GM18502 (cell line): ENCODE results near the gene PLPPR1.
"Not testable (repeated sequence)": the region's sequence is repeated elsewhere in the genome, so short reads cannot be mapped to it uniquely, and the experiment has no call there.

ENCODE experiments used
- ATAC-seq: cut with Tn5 transposase; IDR thresholded peaks from one replicate; pipeline ENCODE4 v1.9.1; 2021; ENCODE audit warnings: mild to moderate bottlenecking; ENCODE audit not compliant: unreplicated experiment, poor library complexity

Gene PLPPR1

DNA sequence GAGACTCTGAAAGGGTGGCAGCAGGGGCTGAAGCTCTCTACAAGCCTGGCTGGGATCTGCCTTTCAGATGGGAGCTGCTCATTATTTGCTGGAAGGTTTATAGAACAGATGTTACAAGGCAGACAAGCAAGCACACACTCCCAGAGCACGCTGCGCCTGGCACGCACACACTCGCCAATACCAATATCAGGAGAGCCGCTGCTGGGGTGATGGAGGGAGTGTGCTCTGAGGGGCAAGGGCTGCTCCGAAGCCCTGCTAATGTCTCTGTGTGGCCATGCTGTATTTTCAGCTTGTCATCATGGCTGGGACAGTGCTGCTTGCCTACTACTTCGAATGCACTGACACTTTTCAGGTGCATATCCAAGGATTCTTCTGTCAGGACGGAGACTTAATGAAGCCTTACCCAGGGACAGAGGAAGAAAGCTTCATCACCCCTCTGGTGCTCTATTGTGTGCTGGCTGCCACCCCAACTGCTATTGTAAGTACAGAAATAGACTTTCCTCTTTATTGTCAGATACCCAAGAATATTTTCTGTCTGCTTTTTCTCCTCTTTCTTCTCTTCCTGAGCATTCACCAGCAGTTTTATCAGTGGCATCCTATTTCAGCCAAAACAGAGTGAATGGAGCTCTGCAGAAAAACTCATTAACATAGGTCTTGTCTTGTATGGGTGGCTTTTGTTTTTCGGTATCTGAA lies 241.2 kb downstream of the PLPPR1 start:
- ATAC-seq = no peak

DNA sequence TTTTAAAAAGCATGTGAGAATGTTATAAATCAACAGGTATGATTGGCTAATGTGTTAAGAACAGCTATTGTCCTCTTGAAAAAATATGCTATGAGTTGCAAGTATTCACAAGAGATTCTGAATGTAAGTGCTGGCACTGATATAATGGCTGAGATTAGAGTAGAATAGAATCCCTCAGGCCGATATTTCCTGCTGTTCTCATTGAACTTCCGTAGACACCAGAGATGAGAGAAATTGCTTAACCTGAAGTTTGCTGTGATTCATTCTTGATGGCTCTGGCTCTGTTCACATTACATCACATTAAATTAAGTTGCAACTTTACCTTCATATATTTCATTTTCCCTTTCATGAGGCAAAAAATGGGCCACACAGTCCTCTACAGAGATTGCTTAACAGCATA lies 241.8 kb downstream of the PLPPR1 start:
- no peak for ATAC-seq

DNA sequence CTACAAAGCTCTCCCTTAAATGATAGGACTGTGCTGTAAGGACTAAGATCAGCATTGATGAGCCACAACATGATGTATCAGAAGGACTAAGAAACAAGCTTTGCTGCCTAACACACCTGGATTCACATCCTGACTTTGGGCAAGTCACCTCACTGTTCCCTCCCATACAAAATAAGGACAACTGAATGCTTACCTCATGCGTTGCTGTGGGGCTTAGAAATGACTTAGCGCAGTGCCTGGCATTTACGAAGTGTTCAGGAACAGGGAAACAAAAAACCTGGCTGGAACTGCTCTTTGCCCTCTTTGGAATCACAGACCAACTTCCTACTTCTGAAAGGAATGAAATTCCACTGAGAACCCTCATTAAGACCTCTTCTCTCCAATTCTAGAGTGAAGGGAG lies 242.6 kb downstream of the PLPPR1 start:
- no peak for ATAC-seq

DNA sequence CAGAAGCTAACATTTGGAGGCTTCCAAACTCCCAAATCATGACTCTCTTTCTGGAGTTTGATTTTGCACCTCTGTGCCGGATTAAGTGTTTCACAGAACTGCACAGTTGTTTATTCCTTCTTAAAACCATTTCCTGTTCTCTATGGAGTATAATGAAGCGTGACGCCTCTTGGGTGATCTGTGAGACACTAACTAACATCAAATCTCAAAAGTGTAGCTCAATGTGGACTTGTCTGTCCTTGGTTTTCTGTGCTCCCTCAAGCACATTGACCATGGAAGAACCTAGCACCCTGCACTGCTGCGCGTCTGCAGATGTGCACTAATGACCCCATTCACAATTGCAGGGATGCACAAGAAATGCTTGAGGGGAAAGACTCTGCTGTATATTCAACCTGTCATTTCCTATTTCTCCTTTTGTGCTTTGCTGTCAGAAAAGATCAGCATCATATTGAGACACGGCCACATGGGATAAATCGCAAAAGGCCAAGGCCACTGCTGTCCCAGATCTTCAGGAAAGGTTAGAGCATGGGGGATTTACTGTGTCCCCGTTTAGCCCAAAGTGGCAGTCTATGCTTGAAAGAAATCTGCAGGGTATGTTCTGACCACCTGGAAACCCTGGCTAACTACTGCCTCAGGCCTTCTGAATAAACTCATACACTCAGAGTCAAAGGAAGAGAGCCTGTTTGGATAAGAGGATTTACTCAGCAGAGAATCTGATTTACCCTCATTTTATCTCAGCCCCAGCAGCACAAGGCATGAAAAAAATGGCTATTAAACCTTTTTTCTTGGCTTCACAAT lies 246.6 kb downstream of the PLPPR1 start:
- ATAC-seq = no peak

DNA sequence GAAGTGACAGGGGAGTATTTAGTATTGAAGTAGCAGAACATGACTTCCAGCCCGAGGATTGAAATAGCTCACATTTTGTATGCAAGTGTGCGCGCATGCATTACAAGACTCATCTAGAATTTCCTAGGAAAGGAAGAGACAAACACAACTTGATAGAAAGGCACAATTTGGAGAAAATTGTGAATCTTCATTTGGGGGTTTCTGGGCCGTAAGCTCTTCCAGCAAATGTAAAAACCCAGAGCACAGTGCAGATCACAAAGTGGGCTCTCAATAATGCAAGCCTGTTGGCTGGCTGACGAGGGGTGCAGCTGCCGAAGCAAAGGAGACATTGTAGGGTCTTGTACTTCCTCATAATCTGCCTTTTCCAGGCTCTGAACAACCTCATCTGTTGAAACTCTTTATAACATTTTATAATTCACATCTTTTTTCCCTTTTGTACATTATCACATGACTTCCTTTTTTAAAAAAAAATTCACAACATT lies 247.3 kb downstream of the PLPPR1 start:
- no peak for ATAC-seq

DNA sequence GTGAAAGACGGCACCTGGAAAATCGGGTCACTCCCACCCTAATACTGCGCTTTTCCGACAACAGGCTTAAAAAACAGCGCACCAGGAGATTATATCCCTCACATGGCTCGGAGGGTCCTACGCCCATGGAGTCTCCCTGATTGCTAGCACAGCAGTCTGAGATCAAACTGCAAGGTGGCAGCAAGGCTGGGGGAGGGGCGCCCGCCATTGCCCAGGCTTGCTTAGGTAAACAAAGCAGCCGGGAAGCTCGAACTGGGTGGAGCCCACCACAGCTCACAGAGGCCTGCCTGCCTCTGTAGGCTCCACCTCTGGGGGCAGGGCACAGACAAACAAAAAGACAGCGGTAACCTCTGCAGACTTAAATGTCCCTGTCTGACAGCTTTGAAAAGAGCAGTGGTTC lies 262.5 kb downstream of the PLPPR1 start:
- ATAC-seq = not testable (repeated sequence)

DNA sequence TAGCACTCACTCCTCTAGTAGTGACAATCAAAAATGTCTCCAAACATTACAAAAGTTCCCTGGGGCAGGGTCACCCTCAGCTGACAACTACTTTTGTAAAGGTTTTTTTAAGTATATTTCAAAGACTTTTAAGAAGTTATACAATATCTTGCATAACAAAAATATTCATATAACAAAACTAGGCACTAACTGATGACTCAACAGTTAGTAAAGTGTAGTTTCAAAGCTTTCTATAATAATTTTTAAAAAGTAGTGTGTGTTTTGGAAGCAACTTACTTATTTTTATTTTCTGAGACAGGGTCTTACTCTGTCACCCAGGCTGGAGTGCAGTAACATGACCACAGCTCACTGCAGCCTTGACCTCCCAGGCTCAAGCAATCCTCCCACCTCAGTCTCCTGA lies 271.4 kb downstream of the PLPPR1 start:
- ATAC-seq = no peak

DNA sequence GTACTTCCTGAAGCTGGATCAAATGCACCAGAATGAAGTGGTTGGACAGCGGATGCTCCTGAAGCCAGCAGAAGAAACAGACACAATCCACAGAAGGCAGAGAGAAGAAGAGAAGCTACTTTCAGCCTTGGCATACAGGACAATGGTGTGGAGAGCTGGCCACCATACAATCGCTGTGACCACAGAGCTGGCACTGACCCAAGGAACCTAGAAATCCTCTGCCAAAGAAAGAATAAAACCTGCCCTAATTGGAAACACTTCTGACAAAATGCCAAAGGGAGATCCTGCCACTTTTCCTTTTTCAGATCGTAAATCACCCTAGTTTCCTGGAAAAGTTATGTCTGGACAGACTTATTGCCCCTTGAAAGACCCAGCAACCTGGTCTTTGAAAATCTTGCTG lies 278.5 kb downstream of the PLPPR1 start:
- no peak for ATAC-seq

DNA sequence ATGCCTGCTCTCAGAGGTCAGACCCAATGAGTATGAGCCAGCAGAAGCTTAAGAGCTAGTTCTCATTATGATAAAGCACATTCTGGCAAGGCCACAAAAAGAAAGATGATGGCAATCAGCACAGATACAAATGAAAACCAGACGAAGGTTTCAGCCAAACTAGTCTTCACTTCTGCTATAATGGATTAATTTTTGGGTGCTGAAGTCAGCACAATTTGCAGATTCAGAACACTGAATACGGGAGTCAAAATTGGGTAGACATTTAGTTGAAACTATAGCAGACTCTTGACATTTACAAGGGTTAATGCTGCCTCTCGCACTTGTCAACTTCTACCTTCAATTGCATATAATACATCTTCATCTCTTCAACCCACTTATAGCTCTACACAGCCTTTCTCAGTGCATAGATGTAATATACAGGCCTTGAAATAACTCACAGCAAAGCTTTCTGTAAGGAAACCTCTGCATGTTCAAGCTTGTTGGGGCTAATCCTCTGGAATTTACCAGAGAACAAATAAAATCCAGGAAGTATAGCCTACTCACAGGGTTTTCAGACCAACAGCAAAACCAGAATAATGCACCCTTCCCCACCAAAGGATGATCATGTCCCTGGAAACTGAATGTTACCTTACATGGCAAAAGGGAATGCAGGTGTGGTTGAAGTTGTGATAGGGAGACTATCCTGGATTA lies 279.1 kb downstream of the PLPPR1 start:
- ATAC-seq = no peak

DNA sequence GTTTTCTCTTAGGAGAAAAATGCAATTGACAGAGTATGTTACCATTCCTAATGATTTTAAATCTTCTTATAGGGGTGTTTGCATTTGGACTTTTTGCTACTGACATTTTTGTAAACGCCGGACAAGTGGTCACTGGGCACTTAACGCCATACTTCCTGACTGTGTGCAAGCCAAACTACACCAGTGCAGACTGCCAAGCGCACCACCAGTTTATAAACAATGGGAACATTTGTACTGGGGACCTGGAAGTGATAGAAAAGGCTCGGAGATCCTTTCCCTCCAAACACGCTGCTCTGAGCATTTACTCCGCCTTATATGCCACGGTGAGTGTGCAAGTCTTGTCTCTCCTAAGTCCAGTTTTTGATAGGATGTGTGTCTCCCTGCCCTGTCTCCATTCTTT lies 280.6 kb downstream of the PLPPR1 start:
- ATAC-seq = no peak

DNA sequence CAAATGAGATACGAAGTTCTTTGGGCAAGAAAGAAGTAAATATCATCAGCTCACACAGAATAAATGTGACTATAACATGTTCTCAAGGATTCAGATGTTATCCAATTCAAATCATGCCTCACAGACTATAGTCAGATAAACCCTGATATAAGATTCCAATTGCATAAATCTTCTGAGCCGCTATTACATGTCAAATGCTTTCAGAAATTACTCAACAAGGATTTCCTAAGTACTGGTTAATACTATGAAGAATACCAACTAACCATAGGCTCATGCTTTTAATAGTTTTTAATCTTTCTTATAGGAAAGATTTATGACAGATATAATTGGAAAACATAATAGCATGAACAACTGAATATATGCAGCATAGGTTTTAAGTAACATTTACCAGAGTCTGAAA lies 282.7 kb downstream of the PLPPR1 start:
- no peak for ATAC-seq

DNA sequence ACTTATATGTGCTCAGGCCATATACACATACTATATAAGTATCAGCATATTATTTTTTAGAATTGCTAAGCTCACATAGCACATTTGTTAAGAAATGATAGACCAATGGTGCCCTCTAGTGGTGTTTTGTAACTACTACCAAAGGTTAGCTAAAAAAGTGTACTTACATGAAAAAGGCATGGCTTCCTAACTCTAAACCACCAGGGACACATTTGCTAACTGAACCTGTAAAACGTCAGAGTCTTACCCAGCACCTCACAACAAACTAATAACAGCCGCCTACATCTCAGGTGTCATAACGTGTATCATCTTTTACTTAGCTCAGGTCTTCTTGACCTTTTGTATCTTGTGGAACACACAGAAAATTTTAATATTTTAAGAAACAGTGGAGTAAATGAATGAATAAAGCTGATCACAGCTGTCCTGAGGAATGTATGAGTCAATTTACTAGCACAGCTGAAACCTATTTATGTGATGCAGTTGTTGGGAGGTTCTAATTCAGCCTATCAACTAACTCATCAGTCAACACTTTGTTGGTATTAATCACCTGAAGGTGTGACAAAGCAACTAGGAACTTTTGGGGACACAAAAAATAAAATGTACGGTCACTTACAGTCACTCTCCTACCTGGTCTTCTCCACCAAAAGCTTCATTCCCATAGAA lies 283.4 kb downstream of the PLPPR1 start:
- peak; percentile 93 for ATAC-seq

DNA sequence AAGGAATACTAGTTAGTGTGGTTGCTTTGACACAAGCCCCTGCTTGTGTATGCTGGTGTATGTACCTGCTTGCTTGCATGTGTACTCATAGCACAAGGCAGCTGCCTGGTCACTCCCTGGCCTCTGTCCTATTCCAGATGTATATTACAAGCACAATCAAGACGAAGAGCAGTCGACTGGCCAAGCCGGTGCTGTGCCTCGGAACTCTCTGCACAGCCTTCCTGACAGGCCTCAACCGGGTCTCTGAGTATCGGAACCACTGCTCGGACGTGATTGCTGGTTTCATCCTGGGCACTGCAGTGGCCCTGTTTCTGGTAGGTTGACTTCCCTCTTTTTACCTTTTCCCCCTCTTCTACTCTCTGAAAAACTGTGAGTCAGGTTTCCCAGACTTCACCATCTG lies 284.1 kb downstream of the PLPPR1 start:
- no peak for ATAC-seq

DNA sequence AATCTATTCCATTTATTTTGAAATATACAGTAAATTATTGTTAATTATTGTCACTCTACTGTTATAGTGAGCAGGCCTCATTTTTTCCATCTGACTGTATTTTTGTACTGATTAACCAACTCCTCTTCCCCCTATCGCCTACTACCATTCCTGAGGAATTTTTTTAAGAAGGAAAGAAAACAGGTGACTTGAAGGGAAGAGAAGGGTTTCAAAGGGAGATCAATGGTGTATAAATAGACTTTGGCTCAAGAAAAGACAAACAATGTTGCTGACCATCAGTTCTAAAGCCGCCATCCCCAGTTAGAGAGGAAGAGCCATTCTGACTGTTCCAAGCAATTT lies 286.6 kb downstream of the PLPPR1 start:
- no peak for ATAC-seq

DNA sequence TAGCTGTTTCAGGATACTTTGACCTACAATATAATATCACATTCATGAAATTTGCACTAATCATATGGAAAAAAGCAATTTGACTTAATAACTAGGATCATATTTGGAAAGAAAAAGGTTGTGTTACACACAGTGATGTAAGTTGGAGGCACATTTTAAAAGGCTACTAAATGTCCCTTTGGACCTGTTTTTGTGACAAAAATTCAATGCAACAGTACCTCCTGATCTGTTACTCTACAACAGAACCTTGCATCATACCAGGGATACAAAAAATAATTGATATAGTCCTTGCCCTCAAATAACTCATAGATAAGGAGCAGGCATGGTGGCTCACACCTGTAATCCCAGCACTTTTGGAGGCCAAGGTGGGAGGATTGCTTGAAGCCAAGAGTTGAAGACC lies 289.2 kb downstream of the PLPPR1 start:
- ATAC-seq = no peak

DNA sequence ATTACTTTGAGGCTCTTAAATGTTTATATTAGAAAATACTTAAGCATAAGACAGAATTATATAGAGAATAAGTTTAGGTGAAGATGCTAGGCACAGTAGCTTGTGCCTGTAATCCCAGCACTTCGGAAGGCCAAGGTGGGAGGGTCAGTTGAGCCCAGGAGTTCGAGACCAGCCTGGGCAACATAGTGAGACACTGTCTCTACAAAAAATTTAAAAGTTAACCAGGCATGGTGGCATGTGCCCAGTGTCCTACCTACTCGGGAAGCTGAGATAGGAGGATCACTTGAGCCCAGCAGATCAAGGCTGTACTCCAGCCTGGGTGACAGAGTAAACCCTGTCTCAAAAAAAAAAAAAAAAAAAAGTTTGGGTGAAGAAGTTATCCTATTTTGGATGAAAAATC lies 294.6 kb downstream of the PLPPR1 start:
- no peak for ATAC-seq

DNA sequence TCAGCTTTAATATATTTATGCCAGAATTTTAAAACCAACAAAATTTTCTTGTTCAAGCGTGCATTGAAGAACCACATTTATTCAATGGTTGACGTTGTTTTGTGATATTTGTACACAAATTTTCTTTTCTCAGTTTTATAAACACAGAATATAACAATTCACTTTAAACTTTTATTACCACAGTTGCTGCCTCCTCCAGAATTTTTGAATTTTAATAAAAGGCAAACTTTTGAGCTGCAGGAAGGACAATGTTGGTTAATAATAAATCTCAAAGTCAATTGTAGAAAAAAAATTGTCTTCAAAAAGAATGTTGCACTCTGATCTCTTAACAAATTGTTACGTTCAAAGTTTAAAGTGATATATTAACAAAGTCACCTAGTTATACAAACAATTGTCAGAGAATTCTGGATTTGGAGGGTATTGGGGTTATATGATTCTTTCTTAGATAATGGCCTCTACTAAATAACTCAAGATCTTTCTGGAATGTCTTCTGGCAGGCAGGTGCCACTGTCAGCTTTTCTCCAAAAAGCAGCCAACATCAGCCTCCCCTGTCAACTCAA lies 295.8 kb downstream of the PLPPR1 start:
- no peak for ATAC-seq

DNA sequence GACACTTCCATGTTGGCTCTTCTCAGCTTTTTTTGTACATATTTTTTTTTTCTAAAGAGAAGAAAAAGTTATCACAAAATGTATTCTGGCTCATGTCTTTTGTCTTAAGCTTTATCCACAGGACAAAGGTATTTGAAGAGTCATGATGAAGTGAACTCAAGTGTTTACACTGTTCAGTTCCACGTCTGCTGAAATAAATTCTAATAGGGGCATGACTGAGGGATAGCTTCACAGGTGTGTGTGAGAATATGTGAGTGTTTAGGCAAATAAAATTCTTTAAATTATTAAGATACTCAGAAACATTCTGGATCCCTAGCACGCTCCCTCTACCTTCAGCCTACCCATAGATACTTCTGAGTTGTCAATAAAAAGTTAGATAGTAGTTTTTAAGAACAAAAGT lies 296.5 kb downstream of the PLPPR1 start:
- no peak for ATAC-seq

DNA sequence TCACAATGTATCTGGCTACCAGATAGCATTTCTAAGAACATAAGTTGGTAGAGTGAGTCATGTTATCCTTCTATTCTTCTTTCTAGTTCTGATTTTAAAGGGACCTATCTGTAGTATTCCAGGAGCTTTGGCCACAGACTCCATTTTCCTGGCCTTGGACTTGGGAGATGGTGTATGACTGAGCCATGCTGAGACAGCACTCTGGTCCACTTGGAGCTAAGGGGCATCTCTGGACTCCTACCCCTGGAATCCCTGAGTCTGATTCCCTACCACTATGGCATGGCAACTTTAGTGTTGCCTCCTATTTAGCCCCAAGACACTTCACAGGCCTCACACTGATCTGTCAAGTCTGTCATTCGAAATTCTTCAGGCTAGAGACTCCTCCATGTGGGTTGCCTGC lies 297.5 kb downstream of the PLPPR1 start:
- no peak for ATAC-seq

DNA sequence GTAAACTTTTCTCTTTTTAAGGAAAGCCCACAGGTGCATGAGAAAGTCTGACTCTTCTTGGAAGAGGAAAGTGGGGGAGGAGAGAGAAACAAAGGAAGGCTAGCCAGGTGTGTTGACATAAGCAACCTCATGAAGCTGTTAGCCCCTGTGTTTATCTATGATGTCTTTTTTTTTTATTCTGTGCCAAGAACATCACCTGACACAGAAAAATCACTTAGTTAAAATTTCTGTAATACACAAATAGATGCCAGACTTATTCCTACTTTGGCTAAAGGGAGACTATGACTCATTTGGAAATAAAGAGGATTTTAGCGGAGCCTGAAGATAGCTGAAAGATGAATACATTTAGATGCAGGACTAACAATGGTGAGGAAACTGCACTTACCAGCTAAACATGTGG lies 298.0 kb downstream of the PLPPR1 start:
- ATAC-seq = no peak
